Testis (tissue), 3 donors: ENCODE results near the gene ARHGAP12. TPM values are rescaled to one million over a fixed set of nuclear protein-coding genes. Genes with fewer than 3 reads are reported as not detected.

ENCODE experiments used
- DNase-seq: peaks from one replicate; pipeline ENCODE4 v3.0.0-alpha.2; 2019
- H3K27ac ChIP-seq, 2 donors: fragments of 200-600 bp; sonication (generic); one replicate each; pipeline ENCODE4 v1.5.1; 2019
- H3K27me3 ChIP-seq: fragments of 200-600 bp; sonication (generic); one replicate; pipeline ENCODE4 v1.5.1; 2019
- H3K36me3 ChIP-seq: fragments of 200-600 bp; sonication (generic); one replicate; pipeline ENCODE4 v1.5.1; 2017; ENCODE audit warnings: low read depth; ENCODE audit errors: missing control alignments
- H3K4me1 ChIP-seq: fragments of 200-600 bp; sonication (generic); one replicate; pipeline ENCODE4 v1.5.1; 2019
- H3K4me3 ChIP-seq, 2 donors: fragments of 200-600 bp; sonication (generic); one replicate each; pipeline ENCODE4 v1.5.1; 2017 to 2019
- H3K9me3 ChIP-seq: fragments of 200-600 bp; sonication (generic); one replicate; pipeline ENCODE4 v1.5.1; 2017
- POLR2A ChIP-seq: fragments of 450-650 bp; IDR thresholded peaks from one replicate; pipeline ENCODE4 v1.6.1; 2017; ENCODE audit warnings: antibody characterized with exemption, mild to moderate bottlenecking, moderate library complexity
- WGBS, 2 donors: methylation state at CpG; one replicate each; pipeline ENCODE4 v1.1.5; 2018; 5-methylcytosine and 5-hydroxymethylcytosine counted together
- intact Hi-C: fragments of 100-400 bp; cut with DNase I; formaldehyde crosslinking; loops from one replicate; pipeline ENCODE4 v1.15.1; 2023; ENCODE audit warnings: low total_unique reads
- polyA plus RNA-seq: library from polyadenylated mRNA; stranded (reverse); fragments of 350-450 nt; fragmentation: Illumina TruSeq; extraction: RNeasy Lipid Tissue Mini Kit (QIAGEN cat#74804); gene quantifications from one replicate; pipeline ENCODE4 v1.2.3, GENCODE V29; 2014; ENCODE audit warnings: low read depth, low replicate concordance; ENCODE audit not compliant: insufficient read depth
- total RNA-seq, 2 donors: library from RNA; depleted of rRNA; stranded (reverse); fragments of >200 nt; gene quantifications; one replicate each; pipeline ENCODE4 v1.2.3, GENCODE V29; 2016
- TF ChIP-seq, protein P1 (sequence below), 3 experiments: fragments of 450-650 bp in 2 of 3; fragments of 200-600 bp in 1 of 3; sonication (generic) in 1 of 3; IDR thresholded peaks; one replicate each; pipeline ENCODE4 v1.5.1; 2016 to 2019; ENCODE audit warnings: antibody characterized with exemption in 3 of 3, mild to moderate bottlenecking in 2 of 3, moderate library complexity in 1 of 3

ARHGAP12 gene
- total and polyA plus RNA-seq, 3 donors from 2014 or later, result 11.7 to 36.1 (median 33.1) TPM

DNA sequence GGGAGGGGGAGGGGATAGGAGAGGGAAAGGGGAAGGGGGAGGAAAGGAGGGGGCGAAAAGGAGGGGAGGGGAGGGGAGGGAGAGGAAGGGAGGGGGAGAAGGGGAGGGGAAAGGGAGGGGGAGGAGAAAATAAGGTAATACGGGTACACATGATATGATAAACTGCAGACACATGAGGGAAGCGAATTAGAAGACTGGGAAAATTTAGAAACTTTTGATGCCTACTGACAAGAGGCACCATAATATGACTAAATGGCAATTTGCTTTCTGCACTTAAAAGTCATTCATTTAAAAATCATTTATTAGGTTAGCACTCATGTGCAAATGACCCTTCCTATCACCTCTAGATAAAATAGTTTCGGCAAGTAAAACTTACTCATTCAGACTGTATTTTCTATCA lies 73.6 kb downstream of the ARHGAP12 start:
- no peak overlapping the region for H3K4me3 ChIP-seq
- H3K27ac ChIP-seq, result no peak overlapping the region
- TF ChIP-seq, protein P1, sequence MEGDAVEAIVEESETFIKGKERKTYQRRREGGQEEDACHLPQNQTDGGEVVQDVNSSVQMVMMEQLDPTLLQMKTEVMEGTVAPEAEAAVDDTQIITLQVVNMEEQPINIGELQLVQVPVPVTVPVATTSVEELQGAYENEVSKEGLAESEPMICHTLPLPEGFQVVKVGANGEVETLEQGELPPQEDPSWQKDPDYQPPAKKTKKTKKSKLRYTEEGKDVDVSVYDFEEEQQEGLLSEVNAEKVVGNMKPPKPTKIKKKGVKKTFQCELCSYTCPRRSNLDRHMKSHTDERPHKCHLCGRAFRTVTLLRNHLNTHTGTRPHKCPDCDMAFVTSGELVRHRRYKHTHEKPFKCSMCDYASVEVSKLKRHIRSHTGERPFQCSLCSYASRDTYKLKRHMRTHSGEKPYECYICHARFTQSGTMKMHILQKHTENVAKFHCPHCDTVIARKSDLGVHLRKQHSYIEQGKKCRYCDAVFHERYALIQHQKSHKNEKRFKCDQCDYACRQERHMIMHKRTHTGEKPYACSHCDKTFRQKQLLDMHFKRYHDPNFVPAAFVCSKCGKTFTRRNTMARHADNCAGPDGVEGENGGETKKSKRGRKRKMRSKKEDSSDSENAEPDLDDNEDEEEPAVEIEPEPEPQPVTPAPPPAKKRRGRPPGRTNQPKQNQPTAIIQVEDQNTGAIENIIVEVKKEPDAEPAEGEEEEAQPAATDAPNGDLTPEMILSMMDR (IDR thresholded peaks at IDR 0.05), result no peak
- TF ChIP-seq POLR2A, result no peak
- no peaks in the 10 kb centered on the region for H3K4me1 ChIP-seq
- WGBS, 2 donors, result 91 to 94% methylated on average over 4 of the region's 4 CpGs
- intact Hi-C loops, result no loop called here
- DNase-seq, result no peak
- no peaks in the 10 kb centered on the region for H3K9me3 ChIP-seq
- no peaks in the 10 kb centered on the region for H3K27me3 ChIP-seq
- no peaks in the 10 kb centered on the region for H3K36me3 ChIP-seq

DNA sequence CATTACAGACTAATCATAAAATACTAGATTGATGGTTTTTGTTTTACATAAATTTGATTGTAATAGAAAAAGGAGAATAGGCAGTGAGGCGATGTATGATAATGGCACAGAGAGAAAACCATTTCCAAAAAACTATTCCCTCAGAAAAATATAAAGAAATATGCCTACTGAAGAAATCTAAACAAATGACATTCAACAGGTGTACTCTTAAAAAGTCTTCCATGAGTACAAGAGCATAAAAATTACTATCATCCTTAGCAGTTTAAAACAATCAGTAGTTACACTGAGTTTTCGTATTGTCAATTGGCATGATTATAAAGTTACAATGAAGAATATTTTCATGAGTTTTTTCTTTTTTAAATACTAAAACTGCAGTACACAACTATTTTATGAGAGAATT lies 75.0 kb downstream of the ARHGAP12 start:
- no peak overlapping the region for H3K27ac ChIP-seq
- no peaks in the 10 kb centered on the region for H3K27me3 ChIP-seq
- no peaks in the 10 kb centered on the region for H3K4me1 ChIP-seq
- DNase-seq, result no peak
- intact Hi-C loops, result no loop called here
- no peaks in the 10 kb centered on the region for H3K36me3 ChIP-seq
- WGBS, 2 donors, result 72 to 95% methylated on average over 2 of the region's 2 CpGs
- no peak for TF ChIP-seq POLR2A
- TF ChIP-seq, protein P1 (IDR thresholded peaks at IDR 0.05), result no peak
- no peak overlapping the region for H3K4me3 ChIP-seq
- H3K9me3 ChIP-seq, result no peaks in the 10 kb centered on the region

DNA sequence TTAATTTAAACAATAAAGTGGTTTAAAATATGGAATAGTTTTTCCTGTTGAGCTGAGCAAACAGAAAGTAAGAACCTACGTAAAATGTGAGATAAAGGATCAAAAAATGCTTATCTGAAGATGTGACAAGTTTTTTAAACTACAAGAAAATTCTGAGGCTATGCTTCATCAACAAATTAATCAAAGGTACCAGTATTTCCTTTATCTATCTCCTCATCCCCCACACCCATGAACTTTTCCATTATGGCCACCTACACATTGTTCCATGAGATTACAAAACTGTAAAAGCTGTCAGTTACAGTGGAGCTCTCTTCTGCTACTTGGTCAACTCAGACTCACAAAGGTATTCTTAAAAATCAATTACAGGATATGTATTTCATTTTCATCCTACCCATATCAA lies 77.4 kb downstream of the ARHGAP12 start:
- Histone ChIP-seq H3K36me3 (no peaks in the 10 kb centered on the region), H3K9me3 (no peaks in the 10 kb centered on the region), H3K27ac (no peak overlapping the region), H3K27me3 (no peaks in the 10 kb centered on the region), H3K4me3 (no peak overlapping the region), H3K4me1 (no peaks in the 10 kb centered on the region)
- TF ChIP-seq, protein P1 (IDR thresholded peaks at IDR 0.05), result no peak
- TF ChIP-seq POLR2A, result no peak
- WGBS, 2 donors, result 79% methylated on average over 1 of the region's 1 CpG
- DNase-seq, result no peak
- intact Hi-C loops, result no loop called here

- no peak overlapping the region for H3K27ac ChIP-seq
- intact Hi-C loops, result no loop called here
- no peaks in the 10 kb centered on the region for H3K9me3 ChIP-seq
- H3K4me1 ChIP-seq, result no peaks in the 10 kb centered on the region
- no peaks in the 10 kb centered on the region for H3K36me3 ChIP-seq
- no peak overlapping the region for H3K4me3 ChIP-seq
- DNase-seq, result no peak
- TF ChIP-seq, protein P1 (IDR thresholded peaks at IDR 0.05), result no peak
- no peak for TF ChIP-seq POLR2A
- H3K27me3 ChIP-seq, result no peaks in the 10 kb centered on the region
Observed at GRCh38 chr10:31847515-31847914, 81.1 kb downstream of the ARHGAP12 start.

- Histone ChIP-seq H3K9me3 (no peaks in the 10 kb centered on the region), H3K4me1 (no peaks in the 10 kb centered on the region), H3K27me3 (no peaks in the 10 kb centered on the region), H3K4me3 (no peak overlapping the region), H3K27ac (no peak overlapping the region), H3K36me3 (no peaks in the 10 kb centered on the region)
- 91 to 96% methylated on average over 7 of the region's 7 CpGs for WGBS, 2 donors
- TF ChIP-seq, protein P1 (IDR thresholded peaks at IDR 0.05), result no peak
- no peak for TF ChIP-seq POLR2A
- intact Hi-C loops, result no loop called here
- no peak for DNase-seq
Observed at GRCh38 chr10:31838709-31839108, 89.9 kb downstream of the ARHGAP12 start.
